Measurements from ENCODE around the gene ATP2A1. TPM values are rescaled to one million over a fixed set of nuclear protein-coding genes. Genes with fewer than 3 reads are reported as not detected.

ATP2A1 gene
- total and polyA plus RNA-seq, 4 donors, result 0.77 to 6.1 (median 1.8) TPM

- Histone ChIP-seq H3K36me3 (ENCODE audit: control insufficient read depth, insufficient read depth, low read length) (no peaks in the 10 kb centered on the region), H3K27me3 (ENCODE audit: control insufficient read depth, insufficient read depth, low read length) (no peaks in the 10 kb centered on the region), H3K9me3 (ENCODE audit: control insufficient read depth, insufficient read depth, low read length) (no peaks in the 10 kb centered on the region), H3K4me3 (ENCODE audit: low read depth, low read length) (no peak overlapping the region), H3K4me1 (ENCODE audit: control insufficient read depth, insufficient read depth, low read length) (peaks cover 13% of the 10 kb centered on the region), H3K27ac (ENCODE audit: low read depth, low read length) (no peak overlapping the region)
- 57% methylated on average over 1 of the region's 1 CpG for WGBS (ENCODE audit: insufficient coverage)
- DNase-seq (ENCODE audit: low read depth in 4 of 6, low spot score in 6 of 6), result no peak
These were observed 49.5 kb downstream of the ATP2A1 start for GRCh38 chr16:28927815-28928214.

- Histone ChIP-seq H3K27ac (ENCODE audit: low read depth, low read length) (no peak overlapping the region), H3K36me3 (ENCODE audit: control insufficient read depth, insufficient read depth, low read length) (no peaks in the 10 kb centered on the region), H3K4me3 (ENCODE audit: low read depth, low read length) (no peak overlapping the region), H3K4me1 (ENCODE audit: control insufficient read depth, insufficient read depth, low read length) (no peaks in the 10 kb centered on the region), H3K27me3 (ENCODE audit: control insufficient read depth, insufficient read depth, low read length) (no peaks in the 10 kb centered on the region), H3K9me3 (ENCODE audit: control insufficient read depth, insufficient read depth, low read length) (no peaks in the 10 kb centered on the region)
- WGBS (ENCODE audit: insufficient coverage), result 83% methylated on average over 3 of the region's 3 CpGs
- DNase-seq (ENCODE audit: low read depth in 4 of 6, low spot score in 6 of 6), result no peak
These were observed 51.9 kb downstream of the ATP2A1 start for GRCh38 chr16:28930203-28930602.

GRCh38 chr16:28930652-28931051 is 52.4 kb downstream of the ATP2A1 start:
- H3K9me3 ChIP-seq (ENCODE audit: control insufficient read depth, insufficient read depth, low read length), result no peaks in the 10 kb centered on the region
- DNase-seq (ENCODE audit: low read depth in 4 of 6, low spot score in 6 of 6), result no peak
- H3K4me3 ChIP-seq (ENCODE audit: low read depth, low read length), result no peak overlapping the region
- H3K27ac ChIP-seq (ENCODE audit: low read depth, low read length), result no peak overlapping the region
- no peaks in the 10 kb centered on the region for H3K27me3 ChIP-seq (ENCODE audit: control insufficient read depth, insufficient read depth, low read length)
- no peaks in the 10 kb centered on the region for H3K4me1 ChIP-seq (ENCODE audit: control insufficient read depth, insufficient read depth, low read length)
- no peaks in the 10 kb centered on the region for H3K36me3 ChIP-seq (ENCODE audit: control insufficient read depth, insufficient read depth, low read length)
- WGBS (ENCODE audit: insufficient coverage), result no CpG with 5 or more reads among the region's 3 CpGs

- H3K4me3 ChIP-seq (ENCODE audit: low read depth, low read length), result no peak within 1 kb of the TSS
- no peak within 1 kb of the TSS for H3K27ac ChIP-seq (ENCODE audit: low read depth, low read length)
- 93% methylated on average over 4 of the region's 10 CpGs for WGBS (ENCODE audit: insufficient coverage)
- H3K4me1 ChIP-seq (ENCODE audit: control insufficient read depth, insufficient read depth, low read length), result peaks cover 6% of the 10 kb centered on the region
- DNase-seq (ENCODE audit: low read depth in 4 of 6, low spot score in 6 of 6), result no peak
- H3K9me3 ChIP-seq (ENCODE audit: control insufficient read depth, insufficient read depth, low read length), result no peaks in the 10 kb centered on the region
- no peaks in the 10 kb centered on the region for H3K27me3 ChIP-seq (ENCODE audit: control insufficient read depth, insufficient read depth, low read length)
- no peaks in the 10 kb centered on the region for H3K36me3 ChIP-seq (ENCODE audit: control insufficient read depth, insufficient read depth, low read length)
These were observed 53.5 kb downstream of the ATP2A1 start, which contains the start of gene CD19 for GRCh38 chr16:28931801-28932225. Gene CD19 (plus strand): TSS chr16:28931971. CDS start chr16:28932001, 30 bp downstream.

- Histone ChIP-seq H3K4me1 (ENCODE audit: control insufficient read depth, insufficient read depth, low read length) (peaks cover 6% of the 10 kb centered on the region), H3K27ac (ENCODE audit: low read depth, low read length) (no peak overlapping the region), H3K9me3 (ENCODE audit: control insufficient read depth, insufficient read depth, low read length) (no peaks in the 10 kb centered on the region), H3K27me3 (ENCODE audit: control insufficient read depth, insufficient read depth, low read length) (no peaks in the 10 kb centered on the region), H3K36me3 (ENCODE audit: control insufficient read depth, insufficient read depth, low read length) (no peaks in the 10 kb centered on the region), H3K4me3 (ENCODE audit: low read depth, low read length) (no peak overlapping the region)
- DNase-seq (ENCODE audit: low read depth in 4 of 6, low spot score in 6 of 6), result no peak
- WGBS (ENCODE audit: insufficient coverage), result 79% methylated on average over 19 of the region's 20 CpGs
These were observed 54.3 kb downstream of the ATP2A1 start for GRCh38 chr16:28932339-28933141.

- Histone ChIP-seq H3K4me3 (ENCODE audit: low read depth, low read length) (no peak overlapping the region), H3K27ac (ENCODE audit: low read depth, low read length) (no peak overlapping the region), H3K9me3 (ENCODE audit: control insufficient read depth, insufficient read depth, low read length) (no peaks in the 10 kb centered on the region), H3K4me1 (ENCODE audit: control insufficient read depth, insufficient read depth, low read length) (peaks cover 6% of the 10 kb centered on the region), H3K36me3 (ENCODE audit: control insufficient read depth, insufficient read depth, low read length) (no peaks in the 10 kb centered on the region), H3K27me3 (ENCODE audit: control insufficient read depth, insufficient read depth, low read length) (no peaks in the 10 kb centered on the region)
- WGBS (ENCODE audit: insufficient coverage), result 62% methylated on average over 7 of the region's 8 CpGs
- no peak for DNase-seq (ENCODE audit: low read depth in 4 of 6, low spot score in 6 of 6)
These were observed 54.9 kb downstream of the ATP2A1 start for GRCh38 chr16:28933171-28933570.

- Histone ChIP-seq H3K9me3 (ENCODE audit: control insufficient read depth, insufficient read depth, low read length) (no peaks in the 10 kb centered on the region), H3K27me3 (ENCODE audit: control insufficient read depth, insufficient read depth, low read length) (no peaks in the 10 kb centered on the region), H3K4me1 (ENCODE audit: control insufficient read depth, insufficient read depth, low read length) (peaks cover 6% of the 10 kb centered on the region), H3K4me3 (ENCODE audit: low read depth, low read length) (no peak overlapping the region), H3K36me3 (ENCODE audit: control insufficient read depth, insufficient read depth, low read length) (no peaks in the 10 kb centered on the region), H3K27ac (ENCODE audit: low read depth, low read length) (no peak overlapping the region)
- DNase-seq (ENCODE audit: low read depth in 4 of 6, low spot score in 6 of 6), result no peak
- 93% methylated on average over 3 of the region's 4 CpGs for WGBS (ENCODE audit: insufficient coverage)
These were observed 57.1 kb downstream of the ATP2A1 start for GRCh38 chr16:28935346-28935745.

- Histone ChIP-seq H3K4me1 (ENCODE audit: control insufficient read depth, insufficient read depth, low read length) (peaks cover 6% of the 10 kb centered on the region), H3K27me3 (ENCODE audit: control insufficient read depth, insufficient read depth, low read length) (no peaks in the 10 kb centered on the region), H3K27ac (ENCODE audit: low read depth, low read length) (no peak overlapping the region), H3K36me3 (ENCODE audit: control insufficient read depth, insufficient read depth, low read length) (no peaks in the 10 kb centered on the region), H3K4me3 (ENCODE audit: low read depth, low read length) (peak overlapping the region; percentile 24), H3K9me3 (ENCODE audit: control insufficient read depth, insufficient read depth, low read length) (no peaks in the 10 kb centered on the region)
- 20% methylated on average over 35 of the region's 36 CpGs for WGBS (ENCODE audit: insufficient coverage)
- DNase-seq (ENCODE audit: low read depth in 4 of 6, low spot score in 6 of 6), result peak in 2 of 6 donors; percentile 71 to 76
These were observed 57.9 kb downstream of the ATP2A1 start for GRCh38 chr16:28935924-28936783.

GRCh38 chr16:28936784-28937155 is 58.5 kb downstream of the ATP2A1 start:
- Histone ChIP-seq H3K27ac (ENCODE audit: low read depth, low read length) (no peak overlapping the region), H3K4me3 (ENCODE audit: low read depth, low read length) (no peak overlapping the region), H3K27me3 (ENCODE audit: control insufficient read depth, insufficient read depth, low read length) (no peaks in the 10 kb centered on the region), H3K9me3 (ENCODE audit: control insufficient read depth, insufficient read depth, low read length) (no peaks in the 10 kb centered on the region), H3K4me1 (ENCODE audit: control insufficient read depth, insufficient read depth, low read length) (peaks cover 6% of the 10 kb centered on the region), H3K36me3 (ENCODE audit: control insufficient read depth, insufficient read depth, low read length) (no peaks in the 10 kb centered on the region)
- WGBS (ENCODE audit: insufficient coverage), result 60% methylated on average over 19 of the region's 26 CpGs
- DNase-seq (ENCODE audit: low read depth in 4 of 6, low spot score in 6 of 6), result no peak
